ENCODE results near the gene PRG2.

Gene PRG2

GRCh38 chr11:57395905-57396623, 5.6 kb upstream of the PRG2 start:
- DNase-seq: no peak

GRCh38 chr11:57394203-57394965, 3.9 kb upstream of the PRG2 start:
- no peak for DNase-seq

GRCh38 chr11:57392763-57393105, 2.3 kb upstream of the PRG2 start:
- DNase-seq: no peak

- no peak for DNase-seq
Measured at GRCh38 chr11:57392066-57392762, 1.8 kb upstream of the PRG2 start.

- no peak for DNase-seq
Measured at GRCh38 chr11:57391539-57391938, 1.1 kb upstream of the PRG2 start.

- DNase-seq: no peak
Measured at GRCh38 chr11:57391111-57391510, 661 bp upstream of the PRG2 start.

GRCh38 chr11:57387289-57388030, 3.0 kb downstream of the PRG2 start:
- no peak for DNase-seq

- no peak for DNase-seq
Measured at GRCh38 chr11:57386178-57386940, 4.1 kb downstream of the PRG2 start.

GRCh38 chr11:57380975-57381374, 9.5 kb downstream of the PRG2 start, which contains the start of gene PRG3:
Gene PRG3 (minus strand): TSS chr11:57381150. CDS start chr11:57380708, 442 bp downstream.
- DNase-seq: no peak

- DNase-seq: no peak
Measured at GRCh38 chr11:57379732-57380131, 10.7 kb downstream of the PRG2 start.

GRCh38 chr11:57378186-57378585, 12.3 kb downstream of the PRG2 start:
- no peak for DNase-seq

- DNase-seq: no peak
Measured at GRCh38 chr11:57377107-57377506, 13.3 kb downstream of the PRG2 start.

- no peak for DNase-seq
Measured at GRCh38 chr11:57376095-57377090, 14.1 kb downstream of the PRG2 start.

GRCh38 chr11:57375490-57375889, 15.0 kb downstream of the PRG2 start:
- DNase-seq: no peak

GRCh38 chr11:57374966-57375365, 15.5 kb downstream of the PRG2 start:
- no peak for DNase-seq

GRCh38 chr11:57373146-57373545, 17.3 kb downstream of the PRG2 start:
- no peak for DNase-seq

- no peak for DNase-seq
Measured at GRCh38 chr11:57370941-57371340, 19.5 kb downstream of the PRG2 start.

- no peak for DNase-seq
Measured at GRCh38 chr11:57370251-57370650, 20.2 kb downstream of the PRG2 start.

- no peak for DNase-seq
Measured at GRCh38 chr11:57368845-57369232, 21.6 kb downstream of the PRG2 start.

GRCh38 chr11:57368106-57368844, 22.2 kb downstream of the PRG2 start:
- DNase-seq: no peak

All from stimulated activated naive CD4-positive, alpha-beta T cell (primary cell).